ENCODE results near the gene VSTM2L.

GRCh38 chr20:37931153-37931922, 28.4 kb downstream of the VSTM2L start:
- TF ChIP-seq POLR2A (IDR thresholded peaks at IDR 0.05; ENCODE audit: low read depth, low read length) = no peak
- no peak for TF ChIP-seq POLR2AphosphoS5 (IDR thresholded peaks at IDR 0.05; ENCODE audit: low read depth, low read length)
- no peak for TF ChIP-seq TAF1 (IDR thresholded peaks at IDR 0.05; ENCODE audit: borderline replicate concordance, low read depth, low read length)

All from GM12892 (cell line).